Activated CD4-positive, alpha-beta T cell treated with anti-CD3 and anti-CD28 coated beads, Interleukin-2, amount 50 U/mL, for 16 hours (primary cell): ENCODE results near the gene CEP131.

Source experiments
- DNase-seq: peaks from one replicate; pipeline ENCODE4 v3.0.0-alpha.2; 2020

Gene CEP131

GRCh38 chr17:81182596-81182995 is 40.2 kb downstream of the CEP131 start:
- DNase-seq: no peak

GRCh38 chr17:81181811-81182185 is 41.0 kb downstream of the CEP131 start:
- DNase-seq: no peak

GRCh38 chr17:81180836-81181810 is 41.6 kb downstream of the CEP131 start:
- DNase-seq: no peak

DNA sequence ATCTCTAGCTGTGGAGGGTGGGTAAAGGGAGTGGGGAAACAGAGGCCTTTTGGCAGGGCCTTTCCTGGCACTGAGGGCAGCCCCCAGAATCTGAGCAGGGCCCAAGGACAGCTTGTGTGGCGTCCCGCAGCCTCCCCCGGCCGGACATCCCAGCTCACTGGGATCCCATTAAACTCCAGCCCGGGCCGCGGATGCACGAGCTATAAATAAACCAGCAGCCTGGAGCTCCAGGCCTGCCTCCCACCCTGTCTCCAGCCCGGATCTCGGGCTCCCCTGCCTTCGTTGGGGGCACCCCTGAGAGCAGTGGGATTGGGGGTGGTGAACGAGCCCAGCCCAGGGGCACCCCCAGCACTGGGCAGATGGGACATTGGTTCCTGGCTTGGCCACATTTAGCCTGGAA is 42.9 kb downstream of the CEP131 start:
- no peak for DNase-seq

DNA sequence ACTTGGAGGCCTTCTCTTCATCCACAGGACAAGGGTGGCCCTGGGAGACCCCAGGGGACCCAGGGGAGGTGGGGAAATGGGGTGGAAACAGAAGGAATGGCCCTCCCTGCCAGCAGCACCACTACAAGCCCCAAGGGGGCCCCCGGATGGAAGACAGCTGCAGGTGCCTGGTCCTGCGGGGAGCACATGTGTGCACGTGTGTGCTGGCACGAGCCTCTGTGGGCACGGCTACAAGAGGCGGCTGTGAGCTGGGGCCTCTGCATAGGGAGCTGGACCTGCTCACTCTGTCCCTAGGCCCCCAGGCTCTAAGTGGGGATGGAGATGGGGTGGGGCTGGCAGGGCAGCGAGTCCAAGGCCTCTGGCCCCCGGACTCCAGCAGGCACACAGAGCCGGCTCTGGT is 43.5 kb downstream of the CEP131 start:
- DNase-seq: no peak

- no peak for DNase-seq
These were observed 44.4 kb downstream of the CEP131 start for GRCh38 chr17:81178136-81179091.

- DNase-seq: no peak
These were observed 46.1 kb downstream of the CEP131 start for GRCh38 chr17:81176666-81177065.

GRCh38 chr17:81173762-81174155 is 49.0 kb downstream of the CEP131 start:
- DNase-seq: no peak

DNA sequence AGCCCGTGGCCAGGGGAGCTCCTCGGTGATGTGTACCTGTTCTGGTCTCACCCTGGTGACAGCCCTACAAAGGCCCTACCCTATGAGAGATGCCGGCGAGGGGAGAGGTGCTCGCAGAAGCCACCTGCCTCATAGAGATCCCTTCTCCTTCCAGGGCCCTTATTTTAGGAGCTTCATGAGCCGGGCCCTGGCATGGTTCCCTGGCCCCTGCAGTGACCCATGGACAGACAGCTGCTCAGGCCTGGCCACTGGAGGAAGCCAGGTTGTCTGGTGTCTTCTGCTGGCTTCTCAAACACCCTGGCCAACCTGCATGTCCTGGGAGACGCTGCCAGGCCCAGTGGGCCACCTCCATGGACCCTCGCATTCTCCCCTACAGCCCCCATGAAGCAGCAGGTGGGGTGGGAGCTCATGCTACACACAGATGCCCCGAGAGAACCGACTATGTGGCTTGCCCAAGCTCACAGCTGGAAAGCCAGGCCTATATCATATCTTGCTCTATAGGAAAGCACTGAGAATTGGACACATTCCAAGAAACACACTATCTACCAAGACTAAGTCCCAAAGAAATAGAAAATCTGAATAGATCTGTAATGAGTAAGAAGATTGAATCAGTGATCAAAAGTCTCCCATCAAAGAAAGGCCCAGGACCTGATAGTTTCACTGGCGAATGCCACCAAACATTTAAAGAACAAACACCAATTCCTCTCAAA is 49.6 kb downstream of the CEP131 start:
- DNase-seq: no peak

DNA sequence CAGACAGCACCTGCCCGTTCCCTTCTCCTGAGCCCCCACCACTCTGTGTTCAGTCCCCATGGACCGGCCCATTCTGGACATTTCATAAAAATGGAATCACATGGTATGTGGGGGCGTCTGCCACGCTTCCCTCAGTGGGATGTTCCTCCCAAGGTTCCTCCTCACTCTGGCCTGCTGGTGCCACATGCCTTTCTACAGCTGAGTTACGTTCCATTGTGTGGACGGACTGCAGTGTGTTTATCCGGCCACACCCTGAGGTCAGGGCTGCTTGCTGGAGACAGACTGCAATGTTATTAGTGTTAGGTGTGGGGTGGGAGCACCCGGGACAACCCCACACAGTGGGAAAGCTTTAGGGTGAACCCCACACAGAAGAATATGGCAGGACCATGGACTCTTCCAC is 50.8 kb downstream of the CEP131 start:
- DNase-seq: no peak

GRCh38 chr17:81170727-81171494 is 51.9 kb downstream of the CEP131 start:
- DNase-seq: no peak

- no peak for DNase-seq
These were observed 52.9 kb downstream of the CEP131 start for GRCh38 chr17:81169870-81170309.

- no peak for DNase-seq
These were observed 55.1 kb downstream of the CEP131 start for GRCh38 chr17:81167638-81168037.

- DNase-seq: no peak
These were observed 55.6 kb downstream of the CEP131 start for GRCh38 chr17:81167194-81167524.

DNA sequence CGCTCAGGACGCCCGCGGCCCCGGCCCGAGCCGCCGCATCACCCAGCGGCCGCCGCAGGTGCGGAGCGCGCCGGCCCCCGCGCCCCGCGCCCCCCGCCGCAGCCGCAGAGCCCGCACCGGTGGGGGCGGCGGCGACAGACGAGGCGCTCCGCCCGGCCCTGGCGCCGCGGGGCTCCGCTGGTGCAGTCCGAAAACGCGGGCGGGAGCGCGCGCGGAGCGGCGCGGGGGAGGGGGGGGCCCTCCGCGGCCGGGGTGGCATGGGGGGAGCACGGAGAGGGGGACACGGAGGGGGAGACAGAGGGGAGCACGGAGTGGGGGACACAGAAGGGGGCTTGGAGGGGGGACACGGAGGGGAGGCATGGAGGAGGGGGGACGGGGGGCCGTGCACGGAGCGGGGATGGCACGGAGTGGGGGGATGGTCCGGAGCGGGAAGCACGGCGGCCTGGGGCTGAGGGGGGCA is 56.7 kb downstream of the CEP131 start, which contains the start of gene AATK:
Gene AATK, minus strand, starts transcription at position 189 of the 460 bp plus-strand sequence. CDS start 229 bp downstream, outside the sequence.
- DNase-seq: no peak

DNA sequence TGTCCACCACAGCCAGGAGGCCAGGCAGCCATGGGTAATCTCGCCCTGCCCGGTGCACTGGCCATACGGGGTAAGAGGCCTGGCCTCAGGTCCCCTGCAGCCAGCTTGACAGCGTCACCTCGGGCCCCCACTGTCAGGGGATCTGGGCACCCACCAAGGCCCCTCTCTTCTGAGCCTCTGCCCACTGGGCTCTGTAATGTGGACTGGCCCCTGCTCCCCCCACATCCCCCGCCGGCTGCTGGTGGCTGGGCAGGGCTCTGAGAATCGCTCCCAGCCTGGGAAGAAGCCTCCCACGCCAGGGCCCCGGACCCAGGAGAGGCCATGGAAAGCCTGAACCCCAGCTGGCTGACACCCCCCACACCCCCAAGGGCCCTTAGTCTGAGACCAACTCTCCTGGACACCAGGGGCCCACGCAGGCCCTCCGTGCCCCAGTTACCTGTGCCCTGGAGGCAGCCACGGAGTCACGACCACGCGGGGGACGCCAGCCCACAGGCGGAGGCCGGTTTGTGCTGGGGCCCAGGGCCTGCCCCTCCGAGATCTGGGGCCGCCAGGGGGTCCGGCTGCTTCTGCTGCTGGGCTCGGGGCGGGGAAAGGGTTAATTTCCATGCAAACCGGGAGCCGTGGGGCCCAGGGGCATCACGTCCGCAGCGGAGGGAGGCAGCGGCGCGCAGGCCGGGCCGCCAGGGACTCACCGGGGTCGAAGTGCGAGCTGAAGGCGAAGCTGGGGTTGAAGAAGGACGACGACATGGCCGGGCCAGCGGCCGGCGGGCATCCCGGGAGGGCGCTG is 57.3 kb downstream of the CEP131 start, which contains the start of gene PVALEF:
Gene PVALEF, plus strand, starts transcription at position 262 of the 787 bp plus-strand sequence. CDS start 15,720 bp downstream, outside the sequence.
- DNase-seq: no peak

DNA sequence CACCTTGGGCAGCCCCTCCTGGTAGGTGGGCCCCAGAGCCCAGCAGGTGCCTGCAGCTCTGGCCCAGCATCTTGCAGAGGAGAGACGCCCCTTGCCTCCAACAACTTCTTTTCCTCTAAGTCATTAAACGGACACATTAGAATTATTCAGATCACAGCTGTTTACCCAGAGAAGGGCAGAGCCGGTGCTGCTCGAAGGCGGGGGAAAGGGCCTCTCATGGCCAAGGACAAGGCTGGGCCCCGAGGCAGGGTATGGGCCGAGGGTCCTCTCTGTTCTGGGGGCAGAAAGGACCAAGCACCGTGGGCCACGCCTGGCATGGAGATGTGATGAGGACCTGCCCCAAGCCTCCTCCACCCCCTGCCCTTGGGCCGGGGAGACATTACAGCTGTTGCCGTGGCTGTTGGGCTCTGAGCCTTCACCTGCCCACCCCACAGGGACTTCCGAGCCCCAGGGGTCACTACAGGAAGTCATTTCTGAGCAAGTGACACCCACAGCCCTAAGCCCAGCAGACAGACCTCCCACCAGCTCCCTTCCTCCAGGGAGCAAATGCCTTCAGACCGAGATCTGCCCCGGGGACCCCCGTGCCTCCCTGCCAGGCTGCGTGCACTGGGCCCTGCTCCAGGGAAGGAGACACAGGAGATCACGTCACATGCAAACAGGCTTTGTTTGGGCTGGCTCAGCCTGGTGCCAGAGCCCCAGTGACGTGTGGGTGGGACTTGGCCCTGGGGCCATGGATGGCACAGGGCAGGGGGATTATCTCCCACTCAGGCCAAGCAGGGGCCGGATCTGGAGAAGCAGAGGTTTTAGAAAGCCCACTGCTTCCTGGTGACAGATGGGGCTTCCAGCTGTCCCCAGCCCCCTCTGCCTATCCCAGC is 58.2 kb downstream of the CEP131 start:
- no peak for DNase-seq

- DNase-seq: no peak
These were observed 58.9 kb downstream of the CEP131 start for GRCh38 chr17:81163703-81164370.

GRCh38 chr17:81163051-81163695 is 59.6 kb downstream of the CEP131 start:
- no peak for DNase-seq
